Activated naive CD8-positive, alpha-beta T cell treated with anti-CD3 and anti-CD28 coated beads, Interleukin-2, amount 10 ng/mL, durations not matched to agents 7 days and 5 days (primary cell): ENCODE data around the gene MMS19. TPM values are rescaled to one million over a fixed set of nuclear protein-coding genes. Genes with fewer than 3 reads are reported as not detected.

Experiments
- ATAC-seq: fragments of 150-1000 bp; cut with Tn5 transposase; one replicate; pipeline ENCODE4 v1.10.0; 2021; ENCODE audit warnings: low read depth, moderate library complexity
- POLR2A ChIA-PET: fragments of 350-600 bp; sonication (Branson Sonifier 250); formaldehyde crosslinking; loops from one replicate; lab custom pipeline; 2021; ENCODE audit warnings: antibody characterized with exemption; lab: Charles Lee
- DNase-seq: peaks from one replicate; pipeline ENCODE4 v3.0.0; 2021
- H3K27ac Mint-ChIP-seq: one replicate; pipeline ENCODE4 v1.8.0; 2022; ENCODE audit warnings: mild to moderate bottlenecking, mixed read lengths
- H3K27me3 Mint-ChIP-seq: one replicate; pipeline ENCODE4 v1.8.0; 2022; ENCODE audit warnings: mild to moderate bottlenecking, moderate library complexity, mixed read lengths
- H3K36me3 Mint-ChIP-seq: one replicate; pipeline ENCODE4 v1.8.0; 2021; ENCODE audit warnings: mild to moderate bottlenecking, mixed read lengths
- H3K4me1 Mint-ChIP-seq: one replicate; pipeline ENCODE4 v1.8.0; 2021; ENCODE audit warnings: mixed read lengths
- H3K4me3 Mint-ChIP-seq: one replicate; pipeline ENCODE4 v1.8.0; 2022; ENCODE audit warnings: mild to moderate bottlenecking, moderate library complexity, mixed read lengths
- H3K9me3 Mint-ChIP-seq: one replicate; pipeline ENCODE4 v1.8.0; 2021; ENCODE audit warnings: mixed read lengths
- total RNA-seq, 2 experiments: library from RNA; stranded (reverse); gene quantifications; one replicate each; pipeline ENCODE4 v1.2.3, GENCODE V29; 2021

Gene MMS19
- total RNA-seq, 2 experiments from 2014 or later: 87.9 to 89.7 TPM

DNA sequence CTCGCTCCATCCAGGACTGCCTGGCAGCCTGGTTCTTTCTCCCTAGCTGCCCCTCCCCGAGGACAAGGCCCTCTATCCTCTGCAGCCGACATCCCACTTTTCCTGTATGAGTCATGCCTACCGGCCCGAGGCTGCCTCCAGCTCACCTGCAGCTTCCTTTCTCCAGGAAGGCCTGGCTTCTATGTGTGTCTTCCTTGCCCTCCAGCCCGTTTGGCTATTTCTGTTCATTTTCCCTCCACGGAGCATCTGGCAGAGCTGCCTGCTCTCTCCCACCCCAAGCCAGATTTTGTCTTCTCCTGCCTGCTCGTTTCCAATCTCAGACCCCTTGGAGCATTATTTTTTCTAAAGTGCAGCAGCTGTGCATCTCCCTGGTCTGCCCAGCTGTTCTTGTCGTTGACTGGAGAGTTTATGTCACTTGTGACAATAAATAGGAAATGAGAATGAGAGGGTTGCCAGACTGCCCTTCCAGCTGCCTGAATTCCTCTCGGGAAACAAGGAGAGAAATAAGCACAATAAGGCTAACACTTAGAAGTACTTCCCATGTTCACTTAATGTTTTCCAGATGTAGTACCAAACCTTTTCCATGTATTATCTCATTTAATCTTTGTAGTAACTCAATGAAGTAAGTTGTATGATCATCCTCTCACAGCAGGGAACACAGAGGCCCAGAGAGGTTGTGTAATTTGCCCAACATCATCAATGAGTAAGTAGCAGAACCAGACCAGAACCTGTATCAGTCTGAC, 20.2 kb upstream of the MMS19 start:
- Mint-ChIP-seq H3K9me3 (no peaks in the 10 kb centered on the region), H3K4me3 (no peak overlapping the region), H3K27me3 (peaks cover 10% of the 10 kb centered on the region), H3K4me1 (no peaks in the 10 kb centered on the region), H3K36me3 (no peaks in the 10 kb centered on the region), H3K27ac (no peak overlapping the region)
- ATAC-seq: no peak
- DNase-seq: no peak
- POLR2A ChIA-PET: no interaction called here

DNA sequence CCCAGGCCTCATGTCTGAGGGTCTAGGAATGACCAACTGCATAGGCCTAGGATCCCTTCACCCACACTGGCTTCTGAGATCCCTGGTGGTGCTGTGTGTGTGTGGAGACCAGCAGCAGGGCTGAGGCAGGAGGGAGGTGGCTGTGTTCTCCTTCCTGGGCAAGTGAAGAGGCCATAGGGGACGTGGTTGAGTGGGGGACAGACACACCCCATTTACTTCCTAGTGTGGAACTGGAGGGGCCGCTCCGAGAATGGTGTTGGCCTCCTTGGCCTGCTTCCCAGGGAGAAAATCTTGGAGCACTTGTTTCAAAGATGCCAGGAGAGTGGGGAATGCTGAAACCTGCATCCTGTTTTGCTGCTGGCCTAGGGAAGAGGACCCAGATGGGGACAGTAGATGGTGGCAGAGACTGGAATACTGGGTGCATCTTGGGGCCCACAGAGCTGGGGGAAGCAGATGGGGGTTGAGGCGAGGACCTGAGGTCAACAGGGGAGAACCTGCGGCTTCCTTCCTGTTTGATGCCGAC, 19.6 kb upstream of the MMS19 start:
- H3K27ac Mint-ChIP-seq: no peak overlapping the region
- POLR2A ChIA-PET: no interaction called here
- ATAC-seq (no peak), DNase-seq (no peak)
- H3K4me3 Mint-ChIP-seq: no peak overlapping the region
- no peaks in the 10 kb centered on the region for H3K9me3 Mint-ChIP-seq
- no peaks in the 10 kb centered on the region for H3K36me3 Mint-ChIP-seq
- peaks cover 10% of the 10 kb centered on the region for H3K27me3 Mint-ChIP-seq
- peaks cover 3% of the 10 kb centered on the region for H3K4me1 Mint-ChIP-seq

- Mint-ChIP-seq H3K27ac (no peak overlapping the region), H3K4me1 (peaks cover 3% of the 10 kb centered on the region), H3K27me3 (peaks cover 10% of the 10 kb centered on the region), H3K9me3 (no peaks in the 10 kb centered on the region), H3K4me3 (no peak overlapping the region), H3K36me3 (no peaks in the 10 kb centered on the region)
- no peak for ATAC-seq
- POLR2A ChIA-PET: no interaction called here
- DNase-seq: no peak
Measured at GRCh38 chr10:97517096-97517750, 19.0 kb upstream of the MMS19 start.

GRCh38 chr10:97515271-97515978, 17.2 kb upstream of the MMS19 start:
- Mint-ChIP-seq H3K27me3 (peaks cover 6% of the 10 kb centered on the region), H3K27ac (no peak overlapping the region), H3K9me3 (no peaks in the 10 kb centered on the region), H3K36me3 (no peaks in the 10 kb centered on the region), H3K4me1 (peaks cover 3% of the 10 kb centered on the region), H3K4me3 (no peak overlapping the region)
- POLR2A ChIA-PET: no interaction called here
- ATAC-seq (no peak), DNase-seq (no peak)

- Mint-ChIP-seq H3K27ac (no peak overlapping the region), H3K4me3 (no peak overlapping the region), H3K4me1 (peaks cover 3% of the 10 kb centered on the region), H3K9me3 (no peaks in the 10 kb centered on the region), H3K36me3 (no peaks in the 10 kb centered on the region), H3K27me3 (peaks cover 5% of the 10 kb centered on the region)
- ATAC-seq: no peak
- POLR2A ChIA-PET: no interaction called here
- no peak for DNase-seq
Measured at GRCh38 chr10:97514344-97514743, 16.1 kb upstream of the MMS19 start.

DNA sequence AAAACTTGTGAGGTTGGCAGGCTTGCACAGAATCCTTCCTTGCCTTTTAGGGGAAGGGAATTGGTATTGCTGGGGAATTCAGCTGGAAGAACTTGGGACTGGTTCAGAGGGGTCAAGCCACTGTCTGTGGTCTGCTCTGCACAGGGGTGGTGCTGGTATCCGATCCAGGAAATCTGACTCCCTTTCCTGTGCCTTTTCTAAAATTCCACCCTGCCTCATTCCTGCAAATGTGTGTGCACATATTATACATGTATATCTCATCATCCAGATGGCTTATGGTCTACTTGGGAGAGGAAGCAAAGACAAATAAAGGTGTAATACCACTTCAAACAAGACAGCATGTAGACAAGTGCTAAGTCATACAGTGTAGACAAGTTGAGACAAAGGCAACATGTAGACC, 14.8 kb upstream of the MMS19 start:
- H3K4me1 Mint-ChIP-seq: peaks cover 3% of the 10 kb centered on the region
- H3K27me3 Mint-ChIP-seq: peaks cover 5% of the 10 kb centered on the region
- POLR2A ChIA-PET: no interaction called here
- H3K27ac Mint-ChIP-seq: no peak overlapping the region
- DNase-seq: no peak
- ATAC-seq: no peak
- no peaks in the 10 kb centered on the region for H3K36me3 Mint-ChIP-seq
- H3K9me3 Mint-ChIP-seq: no peaks in the 10 kb centered on the region
- H3K4me3 Mint-ChIP-seq: no peak overlapping the region

DNA sequence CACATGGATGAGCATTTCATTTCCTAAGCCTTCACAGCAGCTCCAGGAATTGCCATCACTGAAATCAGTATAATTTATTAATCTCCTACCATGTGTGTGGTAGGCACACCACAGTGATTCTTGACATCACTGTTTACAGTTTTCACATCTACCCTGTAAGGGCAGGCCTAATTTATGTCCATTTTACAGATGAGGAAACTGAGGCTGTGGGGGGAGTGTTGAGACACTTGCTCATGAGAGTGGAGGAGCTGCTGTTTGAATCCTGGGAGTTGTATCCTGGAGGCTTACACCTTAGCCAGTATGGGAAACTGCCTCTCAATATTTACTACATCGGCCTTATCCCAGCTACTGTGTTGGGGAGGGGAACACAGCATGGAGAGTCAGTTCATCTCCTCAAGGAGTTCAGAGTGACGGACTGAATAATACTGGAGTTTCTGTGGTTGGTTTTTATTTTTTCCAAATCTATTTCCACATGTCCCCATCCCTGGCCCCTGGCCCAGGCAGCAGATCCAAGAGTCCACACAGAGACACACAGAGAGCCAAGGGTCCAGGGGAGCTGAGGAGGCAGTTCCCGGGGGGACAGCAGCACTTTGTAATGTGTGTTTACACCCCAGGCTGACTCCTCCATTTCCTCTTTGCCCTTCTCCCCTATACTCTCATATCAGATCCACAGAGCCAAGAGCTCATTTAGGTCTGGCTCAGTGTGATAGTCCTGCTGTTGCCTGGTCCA, 13.7 kb upstream of the MMS19 start:
- POLR2A ChIA-PET: no interaction called here
- Mint-ChIP-seq H3K27me3 (peaks cover 5% of the 10 kb centered on the region), H3K4me1 (peaks cover 3% of the 10 kb centered on the region), H3K27ac (no peak overlapping the region), H3K9me3 (no peaks in the 10 kb centered on the region), H3K4me3 (no peak overlapping the region), H3K36me3 (no peaks in the 10 kb centered on the region)
- DNase-seq (no peak), ATAC-seq (no peak)

- ATAC-seq: no peak
- no peaks in the 10 kb centered on the region for H3K36me3 Mint-ChIP-seq
- H3K27me3 Mint-ChIP-seq: peaks cover 5% of the 10 kb centered on the region
- DNase-seq: no peak
- H3K9me3 Mint-ChIP-seq: no peaks in the 10 kb centered on the region
- POLR2A ChIA-PET: no interaction called here
- H3K27ac Mint-ChIP-seq: no peak overlapping the region
- no peak overlapping the region for H3K4me3 Mint-ChIP-seq
- peaks cover 3% of the 10 kb centered on the region for H3K4me1 Mint-ChIP-seq
Measured at GRCh38 chr10:97510686-97511085, 12.5 kb upstream of the MMS19 start.

DNA sequence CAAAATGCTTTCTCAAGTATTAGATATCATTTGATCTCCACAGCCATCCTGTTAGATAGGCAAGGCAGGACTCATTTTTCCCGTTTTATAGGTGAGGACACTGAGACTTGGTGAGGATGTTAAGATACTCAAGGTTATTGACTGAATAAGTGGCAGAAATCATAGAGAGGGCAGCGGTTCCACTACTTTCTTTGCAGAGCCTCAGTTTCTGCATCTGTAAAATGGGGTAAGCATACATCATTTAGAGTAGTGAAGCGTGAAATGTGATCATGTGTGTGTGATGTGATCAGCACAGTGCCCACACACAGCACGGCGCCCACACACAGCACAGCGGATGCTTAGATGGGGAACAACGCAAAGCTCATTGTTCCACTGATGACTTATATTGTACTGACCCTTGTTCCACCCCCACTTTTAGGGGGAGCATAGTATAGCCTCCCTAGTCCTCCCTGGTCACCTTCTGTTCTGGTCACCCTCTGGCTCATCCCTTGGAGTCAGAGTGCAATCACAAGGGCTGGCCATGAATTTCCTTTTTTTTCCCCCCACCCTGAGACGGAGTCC, 11.0 kb upstream of the MMS19 start:
- Mint-ChIP-seq H3K4me3 (no peak overlapping the region), H3K27me3 (peaks cover 4% of the 10 kb centered on the region), H3K4me1 (peaks cover 3% of the 10 kb centered on the region), H3K36me3 (no peaks in the 10 kb centered on the region), H3K27ac (no peak overlapping the region), H3K9me3 (no peaks in the 10 kb centered on the region)
- ATAC-seq: no peak
- no peak for DNase-seq
- POLR2A ChIA-PET: interaction anchor here (0.6 to 1.2 kb wide), 2 partner anchors 10 to 195 kb away, joined by 3 to 5 read pairs; partner anchors contain the start of gene UBTD1

DNA sequence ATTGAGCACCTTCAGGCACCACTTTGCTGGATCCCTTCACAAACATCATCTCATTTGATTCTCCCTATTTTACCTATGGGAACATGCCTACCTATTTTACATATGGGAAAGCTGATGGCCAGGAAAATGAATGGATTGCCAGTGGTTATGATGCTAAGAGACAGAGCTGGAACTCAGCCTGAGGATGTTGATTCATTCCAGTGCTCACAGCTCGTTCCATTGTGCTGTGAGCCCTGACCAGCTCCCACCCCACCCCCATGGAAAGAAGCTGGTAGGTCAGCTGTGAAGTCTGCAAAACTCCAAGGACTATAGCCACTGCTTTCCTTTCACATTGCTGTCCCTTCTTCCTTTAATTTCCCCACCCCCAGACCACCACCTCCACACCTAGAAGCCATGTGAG, 10.1 kb upstream of the MMS19 start:
- peaks cover 3% of the 10 kb centered on the region for H3K4me1 Mint-ChIP-seq
- POLR2A ChIA-PET: no interaction called here

GRCh38 chr10:97506199-97506991, 8.2 kb upstream of the MMS19 start:
- no peak overlapping the region for H3K4me3 Mint-ChIP-seq
- no peaks in the 10 kb centered on the region for H3K4me1 Mint-ChIP-seq
- POLR2A ChIA-PET: no interaction called here
- no peak for DNase-seq
- no peak overlapping the region for H3K27ac Mint-ChIP-seq
- H3K9me3 Mint-ChIP-seq: no peaks in the 10 kb centered on the region
- H3K27me3 Mint-ChIP-seq: peaks cover 16% of the 10 kb centered on the region
- ATAC-seq: no peak
- H3K36me3 Mint-ChIP-seq: no peaks in the 10 kb centered on the region

More for the DNA sequence above, 10.1 kb upstream of the MMS19 start:
- Mint-ChIP-seq H3K36me3 (no peaks in the 10 kb centered on the region), H3K4me3 (no peak overlapping the region), H3K9me3 (no peaks in the 10 kb centered on the region), H3K27ac (no peak overlapping the region), H3K27me3 (no peaks in the 10 kb centered on the region)
- no peak for ATAC-seq
- DNase-seq: no peak

DNA sequence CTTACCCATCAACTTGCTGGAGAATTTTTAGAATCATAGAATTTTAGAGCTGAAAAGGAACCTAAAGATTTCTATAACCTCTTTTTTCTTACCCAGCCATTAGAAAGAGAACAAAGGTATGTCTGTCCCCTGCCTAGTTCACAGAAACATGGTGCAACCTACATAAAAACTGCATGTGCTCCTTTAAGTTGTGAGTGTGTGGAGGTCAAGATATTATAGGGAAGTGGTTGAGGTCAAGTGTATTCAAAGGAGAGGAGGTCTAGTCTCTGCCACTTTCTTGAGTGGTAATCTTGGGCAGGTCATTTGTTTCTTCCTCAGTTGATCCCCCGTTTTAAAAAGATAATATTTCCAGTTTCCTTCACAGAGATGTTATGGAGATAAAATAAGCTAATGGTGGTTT, 6.9 kb upstream of the MMS19 start:
- no peaks in the 10 kb centered on the region for H3K36me3 Mint-ChIP-seq

More for the DNA sequence above, 6.9 kb upstream of the MMS19 start:
- DNase-seq: no peak
- peaks cover 6% of the 10 kb centered on the region for H3K4me1 Mint-ChIP-seq
- H3K9me3 Mint-ChIP-seq: no peaks in the 10 kb centered on the region
- no peak overlapping the region for H3K27ac Mint-ChIP-seq
- ATAC-seq: no peak
- POLR2A ChIA-PET: no interaction called here
- no peak overlapping the region for H3K4me3 Mint-ChIP-seq
- H3K27me3 Mint-ChIP-seq: peaks cover 29% of the 10 kb centered on the region
